NT2/D1 (cell line): Measurements from ENCODE around the gene MAP6.

ENCODE experiments used
- DNase-seq: peaks from one replicate; pipeline ENCODE4 v3.0.0-alpha.2; 2011; ENCODE audit warnings: low read depth, low spot score
- H3K27me3 ChIP-seq: 2 replicates; pipeline ENCODE4 v1.6.0; 2011; ENCODE audit warnings: mild to moderate bottlenecking; ENCODE audit not compliant: insufficient read length, insufficient read depth
- H3K36me3 ChIP-seq: 2 replicates; pipeline ENCODE4 v1.6.1; 2011; ENCODE audit warnings: mild to moderate bottlenecking, low read length, mixed read lengths; ENCODE audit not compliant: insufficient read depth, insufficient read length
- H3K4me1 ChIP-seq: 2 replicates; pipeline ENCODE4 v1.5.1; 2011; ENCODE audit not compliant: insufficient read depth, insufficient read length
- H3K4me3 ChIP-seq: 2 replicates; pipeline ENCODE4 v1.5.1; 2011; ENCODE audit warnings: low read depth; ENCODE audit not compliant: insufficient read length
- H3K9ac ChIP-seq: 2 replicates; pipeline ENCODE4 v1.6.0; 2011; ENCODE audit warnings: low read depth; ENCODE audit not compliant: insufficient read length
- H3K9me3 ChIP-seq: 2 replicates; pipeline ENCODE4 v1.5.1; 2011; ENCODE audit warnings: mild to moderate bottlenecking, low read length; ENCODE audit not compliant: insufficient read depth
- SUZ12 ChIP-seq: IDR thresholded peaks from 2 replicates; pipeline ENCODE4 v1.6.1; 2011; ENCODE audit not compliant: insufficient read length, insufficient read depth; ENCODE audit errors: extremely low read depth
- YY1 ChIP-seq: IDR thresholded peaks from 2 replicates; pipeline ENCODE4 v1.6.1; 2011; ENCODE audit not compliant: insufficient read length, insufficient read depth
- ZNF274 ChIP-seq: IDR thresholded peaks from 2 replicates; pipeline ENCODE4 v1.6.1; 2011; ENCODE audit warnings: mild to moderate bottlenecking, low read depth, low read length

The MAP6 gene

GRCh38 chr11:75678620-75679259 is 9.9 kb upstream of the MAP6 start:
- TF ChIP-seq YY1 (no peak), ZNF274 (no peak), SUZ12 (no peak)
- DNase-seq, result no peak
- Histone ChIP-seq H3K9me3 (peaks cover 10% of the 10 kb centered on the region; the same call in 1 of the 2 replicates), H3K36me3 (no peaks in the 10 kb centered on the region), H3K4me3 (no peak overlapping the region), H3K9ac (no peak overlapping the region), H3K27me3 (no peaks in the 10 kb centered on the region), H3K4me1 (no peaks in the 10 kb centered on the region)

GRCh38 chr11:75677909-75678308 is 9.1 kb upstream of the MAP6 start:
- no peaks in the 10 kb centered on the region for H3K4me1 ChIP-seq
- no peaks in the 10 kb centered on the region for H3K36me3 ChIP-seq
- H3K27me3 ChIP-seq, result no peaks in the 10 kb centered on the region
- TF ChIP-seq SUZ12 (no peak), ZNF274 (no peak), YY1 (no peak)
- no peak overlapping the region for H3K4me3 ChIP-seq
- DNase-seq, result no peak
- H3K9me3 ChIP-seq, result peaks cover 11% of the 10 kb centered on the region; the same call in 1 of the 2 replicates
- H3K9ac ChIP-seq, result no peak overlapping the region

- no peaks in the 10 kb centered on the region for H3K36me3 ChIP-seq
- H3K27me3 ChIP-seq, result peaks cover 1% of the 10 kb centered on the region
- H3K4me1 ChIP-seq, result no peaks in the 10 kb centered on the region
- peaks cover 11% of the 10 kb centered on the region; the same call in 1 of the 2 replicates for H3K9me3 ChIP-seq
- H3K4me3 ChIP-seq, result no peak overlapping the region
- no peak for DNase-seq
- no peak for TF ChIP-seq ZNF274
- TF ChIP-seq YY1, result no peak
- TF ChIP-seq SUZ12, result no peak
- H3K9ac ChIP-seq, result no peak overlapping the region
Observed at GRCh38 chr11:75677275-75677674, 8.4 kb upstream of the MAP6 start.

DNA sequence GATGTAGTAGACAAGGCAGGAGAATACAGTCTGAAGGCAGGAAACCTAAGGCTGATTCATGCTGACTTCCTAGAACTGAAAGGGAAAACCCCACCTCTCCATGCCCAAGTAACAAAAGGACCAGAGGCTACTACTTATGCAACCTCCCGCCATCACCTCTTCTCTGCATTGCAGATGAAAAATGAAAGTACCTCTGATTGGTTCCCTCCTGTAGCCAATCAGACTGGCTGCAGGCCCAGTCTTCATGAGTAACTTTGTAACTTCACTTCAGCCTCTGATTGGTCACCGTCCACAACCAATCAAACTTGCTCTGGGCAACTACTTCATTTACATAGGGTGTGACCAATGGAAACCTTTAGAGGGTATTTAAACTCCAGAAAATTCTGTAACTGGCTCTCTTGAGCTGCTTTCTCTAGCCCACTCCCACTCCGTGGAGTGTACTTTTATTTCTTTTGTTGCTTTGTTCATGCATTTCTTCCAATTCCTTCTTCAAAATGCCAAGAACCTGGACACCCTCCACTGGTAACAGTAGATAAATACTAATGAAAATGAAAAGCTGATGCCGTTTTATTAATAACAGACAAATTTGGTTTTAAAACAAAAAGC is 5.2 kb upstream of the MAP6 start:
- DNase-seq, result no peak
- H3K9me3 ChIP-seq, result peaks cover 11% of the 10 kb centered on the region; the same call in 1 of the 2 replicates
- no peaks in the 10 kb centered on the region for H3K4me1 ChIP-seq
- no peaks in the 10 kb centered on the region for H3K36me3 ChIP-seq
- peaks cover 33% of the 10 kb centered on the region for H3K27me3 ChIP-seq
- no peak for TF ChIP-seq YY1
- TF ChIP-seq SUZ12, result no peak
- no peak for TF ChIP-seq ZNF274
- H3K4me3 ChIP-seq, result no peak overlapping the region
- H3K9ac ChIP-seq, result no peak overlapping the region

DNA sequence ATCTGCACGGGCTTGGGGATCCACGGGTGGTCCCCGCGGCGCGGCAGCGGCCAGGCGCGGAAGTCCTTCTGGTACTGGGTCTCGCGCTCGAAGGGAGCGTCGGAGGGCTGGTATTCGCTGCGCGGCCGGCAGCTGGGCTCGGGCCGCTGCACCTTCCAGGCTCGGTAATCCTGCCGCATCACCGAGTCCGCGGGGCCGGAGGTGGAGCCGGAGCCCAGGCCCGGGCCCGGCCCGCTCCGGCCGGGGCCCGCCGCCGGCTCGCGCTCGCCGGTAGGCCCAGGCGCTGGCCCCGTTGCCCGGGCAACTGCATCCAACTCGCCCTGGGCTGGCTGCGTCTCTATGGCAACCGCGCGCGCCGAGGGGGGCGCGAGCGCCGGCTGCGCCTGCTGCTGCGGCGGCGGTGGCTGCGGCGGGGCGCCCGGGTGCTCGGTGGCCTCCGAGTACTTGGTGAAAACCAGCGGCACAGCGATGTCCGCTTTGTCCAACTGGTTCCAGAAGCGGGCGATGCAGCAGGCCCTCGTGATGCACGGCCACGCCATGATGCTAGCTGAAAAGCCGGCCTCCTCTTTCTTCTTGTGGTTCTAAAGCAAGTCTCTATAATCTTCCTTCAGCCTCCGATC is 897 bp downstream of the MAP6 start:
- peaks cover 83% of the 10 kb centered on the region for H3K27me3 ChIP-seq
- H3K9me3 ChIP-seq, result no peaks in the 10 kb centered on the region

DNA sequence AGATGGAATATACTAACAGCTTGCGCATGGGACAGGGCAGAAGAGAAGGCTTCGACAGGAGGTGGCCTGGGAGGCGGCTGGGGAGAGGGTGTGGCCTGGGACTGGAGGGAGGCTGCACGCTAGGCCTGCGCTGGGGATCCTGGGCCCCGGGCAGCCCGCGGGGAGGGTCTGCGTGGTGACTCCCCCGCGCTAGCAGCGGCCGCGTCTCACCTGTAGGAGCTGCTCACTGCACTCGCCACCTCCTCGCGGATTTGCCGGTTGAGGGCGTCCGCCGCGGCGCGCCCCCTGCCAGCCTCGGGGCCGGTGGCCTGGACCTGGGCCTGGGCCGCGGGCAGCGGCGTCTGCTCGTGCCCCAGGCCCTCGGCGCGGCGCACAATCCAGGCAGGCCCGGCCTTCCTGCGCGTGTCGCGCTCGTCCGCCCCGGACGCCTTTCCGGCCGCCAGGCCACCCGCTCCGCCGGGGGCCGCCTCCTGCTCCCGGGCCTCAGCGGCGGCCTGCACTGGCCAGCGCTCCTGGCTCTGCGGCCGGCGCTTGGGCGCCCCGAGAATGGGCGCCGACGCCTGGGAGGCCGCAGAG is 1.5 kb downstream of the MAP6 start:
- peak overlapping the region; percentile 45 for H3K4me3 ChIP-seq
- peaks cover 6% of the 10 kb centered on the region for H3K4me1 ChIP-seq
- no peak for DNase-seq
- no peaks in the 10 kb centered on the region for H3K36me3 ChIP-seq
- no peak overlapping the region for H3K9ac ChIP-seq
- H3K27me3 ChIP-seq, result peaks cover 83% of the 10 kb centered on the region
- no peak for TF ChIP-seq SUZ12
- TF ChIP-seq YY1, result no peak
- no peak for TF ChIP-seq ZNF274
- H3K9me3 ChIP-seq, result no peaks in the 10 kb centered on the region

More for the DNA sequence above, 897 bp downstream of the MAP6 start:
- H3K4me3 ChIP-seq, result peak overlapping the region; percentile 45
- TF ChIP-seq SUZ12, result peak; percentile 59
- TF ChIP-seq ZNF274, result no peak
- peak; percentile 23 for DNase-seq
- peaks cover 6% of the 10 kb centered on the region for H3K4me1 ChIP-seq
- H3K9ac ChIP-seq, result no peak overlapping the region
- no peaks in the 10 kb centered on the region for H3K36me3 ChIP-seq

DNA sequence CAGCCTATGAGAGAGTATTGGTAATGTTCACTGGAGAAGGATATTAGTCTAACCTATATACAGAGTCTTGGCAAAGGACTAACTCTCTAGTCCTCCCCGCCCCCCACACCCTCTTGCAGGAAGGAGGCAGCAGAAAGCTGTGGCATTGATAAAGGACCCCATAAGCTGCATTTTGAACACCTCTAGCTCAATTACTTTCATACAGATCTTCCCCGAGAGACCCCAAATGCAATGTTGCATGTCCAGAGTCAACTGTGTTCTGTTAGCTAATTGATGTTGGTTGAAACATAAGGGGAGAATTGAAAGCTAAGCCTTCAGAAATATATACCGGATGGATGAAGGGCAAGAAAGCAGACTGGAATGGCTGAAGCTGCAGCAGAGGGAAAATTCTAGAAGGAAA is 2.8 kb downstream of the MAP6 start:
- peaks cover 69% of the 10 kb centered on the region for H3K27me3 ChIP-seq
- DNase-seq, result no peak
- H3K9me3 ChIP-seq, result no peaks in the 10 kb centered on the region
- no peaks in the 10 kb centered on the region for H3K36me3 ChIP-seq
- no peak overlapping the region for H3K9ac ChIP-seq
- TF ChIP-seq ZNF274 (no peak), SUZ12 (no peak), YY1 (no peak)
- peaks cover 6% of the 10 kb centered on the region for H3K4me1 ChIP-seq
- H3K4me3 ChIP-seq, result no peak overlapping the region
